Right lobe of liver (tissue), 4 donors: ENCODE results near the gene PTPRM.

ENCODE experiments used
- POLR2A ChIP-seq: fragments of 450-650 bp; IDR thresholded peaks from one replicate; pipeline ENCODE4 v1.6.1; 2017; ENCODE audit warnings: antibody characterized with exemption, mild to moderate bottlenecking
- TF ChIP-seq, protein P1 (sequence below), 4 donors: fragments of 200-600 bp in 3 of 4; fragments of 450-650 bp in 1 of 4; IDR thresholded peaks; one replicate each; pipeline versions ENCODE4 v1.5.1 to v1.8.0; 2016 to 2022; ENCODE audit warnings: antibody characterized with exemption in 4 of 4, mild to moderate bottlenecking in 2 of 4
- donor health status: DM: no; HTN: no; CAD: no.
- donor health status: DM: no; HTN: no; CAD: no.
- donor health status: DM: no; HTN: yes; CAD: no.

- TF ChIP-seq, protein P1, sequence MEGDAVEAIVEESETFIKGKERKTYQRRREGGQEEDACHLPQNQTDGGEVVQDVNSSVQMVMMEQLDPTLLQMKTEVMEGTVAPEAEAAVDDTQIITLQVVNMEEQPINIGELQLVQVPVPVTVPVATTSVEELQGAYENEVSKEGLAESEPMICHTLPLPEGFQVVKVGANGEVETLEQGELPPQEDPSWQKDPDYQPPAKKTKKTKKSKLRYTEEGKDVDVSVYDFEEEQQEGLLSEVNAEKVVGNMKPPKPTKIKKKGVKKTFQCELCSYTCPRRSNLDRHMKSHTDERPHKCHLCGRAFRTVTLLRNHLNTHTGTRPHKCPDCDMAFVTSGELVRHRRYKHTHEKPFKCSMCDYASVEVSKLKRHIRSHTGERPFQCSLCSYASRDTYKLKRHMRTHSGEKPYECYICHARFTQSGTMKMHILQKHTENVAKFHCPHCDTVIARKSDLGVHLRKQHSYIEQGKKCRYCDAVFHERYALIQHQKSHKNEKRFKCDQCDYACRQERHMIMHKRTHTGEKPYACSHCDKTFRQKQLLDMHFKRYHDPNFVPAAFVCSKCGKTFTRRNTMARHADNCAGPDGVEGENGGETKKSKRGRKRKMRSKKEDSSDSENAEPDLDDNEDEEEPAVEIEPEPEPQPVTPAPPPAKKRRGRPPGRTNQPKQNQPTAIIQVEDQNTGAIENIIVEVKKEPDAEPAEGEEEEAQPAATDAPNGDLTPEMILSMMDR (IDR thresholded peaks at IDR 0.05) = no peak
- no peak for TF ChIP-seq POLR2A
Observed at GRCh38 chr18:7885865-7886264, 318.7 kb downstream of the PTPRM start.
